ENCODE results near the gene DDX20.
"Not testable (repeated sequence)": the region's sequence is repeated elsewhere in the genome, so short reads cannot be mapped to it uniquely, and the experiment has no call there.

The DDX20 gene

GRCh38 chr1:111734426-111734825, 21.3 kb upstream of the DDX20 start:
- DNase-seq, result no peak

GRCh38 chr1:111734856-111735255, 20.8 kb upstream of the DDX20 start:
- no peak for DNase-seq

GRCh38 chr1:111735321-111735720, 20.4 kb upstream of the DDX20 start:
- DNase-seq, result no peak

GRCh38 chr1:111735858-111736544, 19.7 kb upstream of the DDX20 start:
- DNase-seq, result no peak

- peak; percentile 83 for DNase-seq
Measured at GRCh38 chr1:111736548-111737215, 19.0 kb upstream of the DDX20 start.

- no peak for DNase-seq
Measured at GRCh38 chr1:111737216-111738132, 18.2 kb upstream of the DDX20 start.

- DNase-seq, result no peak
Measured at GRCh38 chr1:111738133-111738435, 17.6 kb upstream of the DDX20 start.

GRCh38 chr1:111738436-111739193, 17.1 kb upstream of the DDX20 start:
- peak; percentile 78 for DNase-seq

GRCh38 chr1:111739194-111739924, 16.3 kb upstream of the DDX20 start, which contains the start of gene INKA2:
TSS of gene INKA2 (minus strand) at chr1:111739395. CDS start at chr1:111739242, 153 bp downstream.
- peak; percentile 92 for DNase-seq

- peak; percentile 64 for DNase-seq
Measured at GRCh38 chr1:111739925-111740765, 15.6 kb upstream of the DDX20 start.

GRCh38 chr1:111742292-111742691, 13.4 kb upstream of the DDX20 start:
- DNase-seq, result not testable (repeated sequence)

- no peak for DNase-seq
Measured at GRCh38 chr1:111742938-111743549, 12.7 kb upstream of the DDX20 start.

- no peak for DNase-seq
Measured at GRCh38 chr1:111743679-111744101, 12.0 kb upstream of the DDX20 start.

- DNase-seq, result no peak
Measured at GRCh38 chr1:111745675-111746613, 9.8 kb upstream of the DDX20 start.

GRCh38 chr1:111746614-111746999, 9.1 kb upstream of the DDX20 start:
- no peak for DNase-seq

GRCh38 chr1:111747282-111747734, 8.4 kb upstream of the DDX20 start:
- no peak for DNase-seq

- DNase-seq, result no peak
Measured at GRCh38 chr1:111747947-111748346, 7.8 kb upstream of the DDX20 start.

GRCh38 chr1:111749628-111750027, 6.1 kb upstream of the DDX20 start:
- DNase-seq, result no peak

GRCh38 chr1:111750856-111751255, 4.8 kb upstream of the DDX20 start:
- DNase-seq, result no peak

All from midbrain (tissue), 1 donor.